HEK293 (cell line): ENCODE data around the gene BTBD6.
A peak's percentile ranks its signal among the peaks of the same experiment; 100 is the strongest.

Source experiments
- CTCF ChIA-PET: fragments of 350-600 bp; formaldehyde crosslinking; extraction: SDS; loops from one replicate; lab custom pipeline; 2021; ENCODE audit warnings: antibody characterized with exemption; lab: Yijun Ruan, JAX
- POLR2A ChIA-PET: fragments of 300-600 bp; formaldehyde crosslinking; extraction: SDS; loops from one replicate; lab custom pipeline; 2020; ENCODE audit warnings: antibody characterized with exemption, inconsistent platforms; lab: Yijun Ruan, JAX
- H3K27ac ChIP-seq: fragments of 200-500 bp; sonication (Bioruptor generic); 2 replicates; pipeline ENCODE4 v1.5.1; 2014; ENCODE audit warnings: low read depth, low read length, control low read depth, inconsistent platforms; ENCODE audit errors: extremely low read depth
- H3K36me3 ChIP-seq, 2 experiments: fragments of 200-500 bp in 1 of 2; sonication (Bioruptor generic) in 1 of 2; 1 replicate in 1 of 2; 2 replicates in 1 of 2; pipeline ENCODE4 v1.5.1; 2014 to 2017; ENCODE audit warnings: inconsistent platforms in 2 of 2, low read length in 2 of 2; ENCODE audit not compliant: control insufficient read depth in 2 of 2, insufficient read depth in 1 of 2
- H3K4me1 ChIP-seq: fragments of 200-500 bp; sonication (Bioruptor generic); 2 replicates; pipeline ENCODE4 v1.5.1; 2014; ENCODE audit warnings: mild to moderate bottlenecking, low read length, inconsistent platforms; ENCODE audit not compliant: control insufficient read depth, insufficient read depth
- H3K4me3 ChIP-seq: 2 replicates; pipeline ENCODE4 v1.5.1; 2011; ENCODE audit warnings: low read depth, mild to moderate bottlenecking, control low read depth, low read length, moderate library complexity
- H3K9me3 ChIP-seq: fragments of 200-500 bp; sonication (Bioruptor generic); 2 replicates; pipeline ENCODE4 v1.5.1; 2014; ENCODE audit warnings: low read depth, low read length, inconsistent platforms; ENCODE audit not compliant: control insufficient read depth, insufficient read depth
- ATF2 ChIP-seq: fragments of 450-650 bp; formaldehyde crosslinking; IDR thresholded peaks from 2 replicates; pipeline ENCODE4 v1.5.1; 2016; ENCODE audit warnings: missing biosample characterization, missing genetic modification characterization, low read depth
- GLIS1 ChIP-seq: fragments of 450-650 bp; formaldehyde crosslinking; IDR thresholded peaks from 2 replicates; pipeline ENCODE4 v1.5.1; 2016; ENCODE audit warnings: missing biosample characterization, missing genetic modification characterization
- KLF1 ChIP-seq: fragments of 450-650 bp; formaldehyde crosslinking; IDR thresholded peaks from 2 replicates; pipeline ENCODE4 v1.5.1; 2016; ENCODE audit warnings: missing biosample characterization, missing genetic modification characterization
- KLF17 ChIP-seq: fragments of 450-650 bp; formaldehyde crosslinking; IDR thresholded peaks from 2 replicates; pipeline ENCODE4 v1.5.1; 2016; ENCODE audit warnings: missing biosample characterization, missing genetic modification characterization
- PBX3 ChIP-seq: sonication (generic); formaldehyde crosslinking; IDR thresholded peaks from 2 replicates; pipeline ENCODE4 v1.8.1; 2022; ENCODE audit warnings: mild to moderate bottlenecking, moderate library complexity, missing genetic modification reagents
- PRDM1 ChIP-seq: fragments of 450-650 bp; formaldehyde crosslinking; IDR thresholded peaks from 2 replicates; pipeline ENCODE4; 2016; ENCODE audit warnings: missing biosample characterization, missing genetic modification characterization
- ZBTB1 ChIP-seq: fragments of 450-650 bp; formaldehyde crosslinking; IDR thresholded peaks from 2 replicates; pipeline ENCODE4 v1.5.1; 2016; ENCODE audit warnings: missing biosample characterization, missing genetic modification characterization
- ZBTB6 ChIP-seq: fragments of 450-650 bp; formaldehyde crosslinking; IDR thresholded peaks from 2 replicates; pipeline ENCODE4 v1.5.1; 2017; ENCODE audit warnings: missing biosample characterization, missing genetic modification characterization
- ZBTB7A ChIP-seq: fragments of 450-650 bp; formaldehyde crosslinking; IDR thresholded peaks from 2 replicates; pipeline ENCODE4 v1.5.1; 2016; ENCODE audit warnings: low read depth, missing biosample characterization, missing genetic modification characterization
- ZNF133 ChIP-seq: fragments of 450-650 bp; formaldehyde crosslinking; IDR thresholded peaks from 2 replicates; pipeline ENCODE4 v1.5.1; 2016; ENCODE audit warnings: missing biosample characterization, missing genetic modification characterization
- ZNF148 ChIP-seq: fragments of 450-650 bp; formaldehyde crosslinking; IDR thresholded peaks from 2 replicates; pipeline ENCODE4 v1.5.0; 2017; ENCODE audit warnings: missing biosample characterization, missing genetic modification characterization, borderline replicate concordance
- ZNF16 ChIP-seq: fragments of 450-650 bp; formaldehyde crosslinking; IDR thresholded peaks from 2 replicates; pipeline ENCODE4 v1.5.1; 2016; ENCODE audit warnings: low read depth, missing biosample characterization, missing genetic modification characterization
- ZNF221 ChIP-seq: fragments of 450-650 bp; formaldehyde crosslinking; IDR thresholded peaks from 2 replicates; pipeline ENCODE4 v1.5.1; 2017; ENCODE audit warnings: missing biosample characterization, missing genetic modification characterization, borderline replicate concordance
- ZNF24 ChIP-seq: fragments of 450-650 bp; formaldehyde crosslinking; IDR thresholded peaks from 2 replicates; pipeline ENCODE4 v1.5.1; 2016; ENCODE audit warnings: missing biosample characterization, missing genetic modification characterization
- ZNF26 ChIP-seq: fragments of 450-650 bp; formaldehyde crosslinking; IDR thresholded peaks from 2 replicates; pipeline ENCODE4 v1.5.1; 2016; ENCODE audit warnings: missing biosample characterization, missing genetic modification characterization
- ZNF324 ChIP-seq: fragments of 450-650 bp; formaldehyde crosslinking; IDR thresholded peaks from 2 replicates; pipeline ENCODE4 v1.5.1; 2016; ENCODE audit warnings: missing biosample characterization, missing genetic modification characterization
- ZNF394 ChIP-seq: fragments of 450-650 bp; formaldehyde crosslinking; IDR thresholded peaks from 2 replicates; pipeline ENCODE4 v1.5.1; 2016; ENCODE audit warnings: missing biosample characterization, missing genetic modification characterization, mild to moderate bottlenecking, moderate library complexity, borderline replicate concordance
- ZNF488 ChIP-seq: fragments of 450-650 bp; formaldehyde crosslinking; IDR thresholded peaks from 2 replicates; pipeline ENCODE4 v1.5.1; 2016; ENCODE audit warnings: missing biosample characterization, missing genetic modification characterization
- ZNF521 ChIP-seq: fragments of 450-650 bp; formaldehyde crosslinking; IDR thresholded peaks from 2 replicates; pipeline ENCODE4 v1.5.1; 2017; ENCODE audit warnings: missing biosample characterization, mild to moderate bottlenecking, missing genetic modification characterization
- ZNF548 ChIP-seq: fragments of 450-650 bp; formaldehyde crosslinking; IDR thresholded peaks from 2 replicates; pipeline ENCODE4 v1.5.1; 2016; ENCODE audit warnings: missing biosample characterization, missing genetic modification characterization
- ZNF664 ChIP-seq: fragments of 450-650 bp; formaldehyde crosslinking; IDR thresholded peaks from 2 replicates; pipeline ENCODE4 v1.5.1; 2016; ENCODE audit warnings: missing biosample characterization, missing genetic modification characterization
- ZNF701 ChIP-seq: fragments of 450-650 bp; formaldehyde crosslinking; IDR thresholded peaks from 2 replicates; pipeline ENCODE4 v1.5.1; 2016; ENCODE audit warnings: missing biosample characterization, missing genetic modification characterization
- ZNF768 ChIP-seq: fragments of 450-650 bp; formaldehyde crosslinking; IDR thresholded peaks from 2 replicates; pipeline ENCODE4 v1.5.1; 2018; ENCODE audit warnings: missing biosample characterization, mild to moderate bottlenecking, missing genetic modification characterization

The BTBD6 gene

GRCh38 chr14:105226198-105226597 is 22.1 kb upstream of the BTBD6 start:
- Histone ChIP-seq H3K9me3 (no peaks in the 10 kb centered on the region), H3K36me3 (peaks cover 9 to 50% of the 10 kb centered on the region in 2 experiments; a peak in 2 of 3 replicates), H3K27ac (no peak overlapping the region), H3K4me1 (no peaks in the 10 kb centered on the region), H3K4me3 (no peak overlapping the region)
- POLR2A ChIA-PET = interaction anchor here (0.6 kb wide), 1 partner anchor 98 kb away, joined by 6 read pairs; no protein-coding TSS in a partner anchor
- TF ChIP-seq KLF17 (no peak), ZNF16 (no peak), KLF1 (tag by site-specific recombination) (no peak), ZNF26 (tag by site-specific recombination) (no peak), ZNF768 (no peak), ZBTB1 (tag by site-specific recombination) (no peak), ZNF701 (no peak), ZNF221 (tag by site-specific recombination) (no peak), ZNF133 (tag by site-specific recombination) (no peak), GLIS1 (tag by site-specific recombination) (no peak)
- CTCF ChIA-PET = no interaction called here

- Histone ChIP-seq H3K9me3 (no peaks in the 10 kb centered on the region), H3K27ac (peak overlapping the region; percentile 16; the same call in 1 of the 2 replicates)
- POLR2A ChIA-PET = no interaction called here
- CTCF ChIA-PET = interaction anchor here (0.7 kb wide), 1 partner anchor 55 kb away, joined by 3 read pairs; no protein-coding TSS in a partner anchor
- no peak for TF ChIP-seq ZNF148
- TF ChIP-seq PBX3 (CRISPR knock-in tag) = no peak
- no peak for TF ChIP-seq ZBTB7A
- TF ChIP-seq ZNF664 (tag by site-specific recombination) = no peak
- TF ChIP-seq ZNF324 (tag by site-specific recombination) = no peak
- no peak for TF ChIP-seq ZNF24 (tag by site-specific recombination)
- TF ChIP-seq ATF2 (tag by site-specific recombination) = no peak
- no peak for TF ChIP-seq PRDM1 (tag by site-specific recombination)
- no peak for TF ChIP-seq ZNF488 (tag by site-specific recombination)
- TF ChIP-seq ZNF394 (tag by site-specific recombination) = no peak
- no peak for TF ChIP-seq ZNF521
- no peak for TF ChIP-seq ZNF548
- TF ChIP-seq ZBTB6 (tag by site-specific recombination) = no peak
- TF ChIP-seq, all 188 proteins: peak for 0
- H3K4me1 ChIP-seq = no peaks in the 10 kb centered on the region
- peaks cover 9 to 42% of the 10 kb centered on the region in 2 experiments; a peak in 2 of 3 replicates for H3K36me3 ChIP-seq
- no peak overlapping the region for H3K4me3 ChIP-seq
These were observed 21.0 kb upstream of the BTBD6 start for GRCh38 chr14:105227346-105227745.
